Measurements from ENCODE around the gene LAMA3. TPM values are rescaled to one million over a fixed set of nuclear protein-coding genes. Genes with fewer than 3 reads are reported as not detected.

LAMA3 gene
- total and polyA plus RNA-seq, 2 donors (not counting 1 experiment from before 2014, with no cell fraction given), result 0.75 to 13.2 TPM

DNA sequence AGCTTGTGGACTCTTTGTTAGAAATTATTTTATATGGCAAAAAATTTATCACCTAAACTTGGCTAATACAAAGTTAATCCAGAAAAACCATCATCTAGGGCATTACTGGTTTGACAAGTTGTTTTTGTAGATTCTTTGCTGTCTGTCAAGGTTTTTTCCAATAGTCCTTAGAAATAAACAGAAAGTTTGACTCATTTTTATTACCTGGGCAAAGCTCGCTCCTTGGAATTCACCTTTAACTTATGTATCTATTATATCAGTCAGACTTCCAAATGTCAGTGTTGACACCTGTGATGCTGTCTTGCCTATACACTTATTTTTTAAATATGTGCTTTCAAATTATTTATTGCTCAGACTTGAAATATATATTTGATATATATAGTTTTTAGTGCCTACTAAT, 21.7 kb downstream of the LAMA3 start:
- no peak for TF ChIP-seq EZH2 (IDR thresholded peaks at IDR 0.05; ENCODE audit: low read length, missing control alignments)
- TF ChIP-seq, protein P1, sequence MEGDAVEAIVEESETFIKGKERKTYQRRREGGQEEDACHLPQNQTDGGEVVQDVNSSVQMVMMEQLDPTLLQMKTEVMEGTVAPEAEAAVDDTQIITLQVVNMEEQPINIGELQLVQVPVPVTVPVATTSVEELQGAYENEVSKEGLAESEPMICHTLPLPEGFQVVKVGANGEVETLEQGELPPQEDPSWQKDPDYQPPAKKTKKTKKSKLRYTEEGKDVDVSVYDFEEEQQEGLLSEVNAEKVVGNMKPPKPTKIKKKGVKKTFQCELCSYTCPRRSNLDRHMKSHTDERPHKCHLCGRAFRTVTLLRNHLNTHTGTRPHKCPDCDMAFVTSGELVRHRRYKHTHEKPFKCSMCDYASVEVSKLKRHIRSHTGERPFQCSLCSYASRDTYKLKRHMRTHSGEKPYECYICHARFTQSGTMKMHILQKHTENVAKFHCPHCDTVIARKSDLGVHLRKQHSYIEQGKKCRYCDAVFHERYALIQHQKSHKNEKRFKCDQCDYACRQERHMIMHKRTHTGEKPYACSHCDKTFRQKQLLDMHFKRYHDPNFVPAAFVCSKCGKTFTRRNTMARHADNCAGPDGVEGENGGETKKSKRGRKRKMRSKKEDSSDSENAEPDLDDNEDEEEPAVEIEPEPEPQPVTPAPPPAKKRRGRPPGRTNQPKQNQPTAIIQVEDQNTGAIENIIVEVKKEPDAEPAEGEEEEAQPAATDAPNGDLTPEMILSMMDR (conservative IDR thresholded peaks at IDR 0.05 in 1 of 2, IDR thresholded peaks at IDR 0.05 in 1 of 2; ENCODE audit: low read depth in 1 of 2, low read length in 2 of 2), result no peak
- H3K4me2 ChIP-seq (ENCODE audit: extremely low read depth, insufficient read depth, low read length), result no peak overlapping the region

DNA sequence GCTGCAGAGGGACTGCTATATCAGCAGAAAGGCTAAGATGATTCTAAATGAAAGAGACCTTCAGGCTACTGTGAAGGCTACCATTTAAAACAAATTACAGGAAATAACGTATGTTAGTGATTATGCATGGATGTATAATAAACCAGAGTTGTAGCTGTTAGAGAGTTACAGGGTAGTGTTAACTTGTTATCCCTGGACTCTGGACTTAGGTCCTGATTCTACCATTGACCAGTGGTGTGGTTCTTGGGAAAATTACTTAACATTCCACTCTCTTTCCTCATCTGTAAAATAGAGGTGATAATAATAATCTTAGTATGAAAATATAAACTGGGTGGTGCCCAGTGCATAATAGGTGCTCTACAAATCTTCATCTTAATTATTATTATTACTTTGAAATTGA, 22.2 kb downstream of the LAMA3 start:
- TF ChIP-seq, protein P1 (conservative IDR thresholded peaks at IDR 0.05 in 1 of 2, IDR thresholded peaks at IDR 0.05 in 1 of 2; ENCODE audit: low read depth in 1 of 2, low read length in 2 of 2), result no peak
- no peak for TF ChIP-seq EZH2 (IDR thresholded peaks at IDR 0.05; ENCODE audit: low read length, missing control alignments)
- H2AFZ ChIP-seq (ENCODE audit: low read length), result no peak overlapping the region
- no peak overlapping the region for H3K4me3 ChIP-seq (replicated peaks in 1 of 4; ENCODE audit: control extremely low read depth in 1 of 4, insufficient read depth in 1 of 4, low read depth in 3 of 4, low read length in 4 of 4)
- H3K36me3 ChIP-seq (ENCODE audit: control insufficient read depth, insufficient read depth, low read length), result no peaks in the 10 kb centered on the region
- H3K4me1 ChIP-seq (ENCODE audit: control insufficient read depth, extremely low read depth, insufficient read depth, low read length), result no peaks in the 10 kb centered on the region
- no peak for DNase-seq (ENCODE audit: low read depth in 2 of 2)
- no peak overlapping the region for H3K27ac ChIP-seq (ENCODE audit: insufficient read depth, low read length)
- no peaks in the 10 kb centered on the region for H3K27me3 ChIP-seq (ENCODE audit: control insufficient read depth, insufficient read depth, low read length)
- H3K4me2 ChIP-seq (ENCODE audit: extremely low read depth, insufficient read depth, low read length), result no peak overlapping the region
- H3K9me3 ChIP-seq (ENCODE audit: control insufficient read depth, insufficient read depth, low read depth, low read length), result no peaks in the 10 kb centered on the region
- no peaks in the 10 kb centered on the region for H4K20me1 ChIP-seq (ENCODE audit: control insufficient read depth, extremely low read depth, insufficient read depth, low read length)
- no peak overlapping the region for H3K9ac ChIP-seq (ENCODE audit: insufficient read depth, low read length)
- no peaks in the 10 kb centered on the region for H3K79me2 ChIP-seq (ENCODE audit: control insufficient read depth, insufficient read depth, low read length)

More for the DNA sequence above, 21.7 kb downstream of the LAMA3 start:
- Histone ChIP-seq H3K36me3 (ENCODE audit: control insufficient read depth, insufficient read depth, low read length) (no peaks in the 10 kb centered on the region), H4K20me1 (ENCODE audit: control insufficient read depth, extremely low read depth, insufficient read depth, low read length) (no peaks in the 10 kb centered on the region), H3K79me2 (ENCODE audit: control insufficient read depth, insufficient read depth, low read length) (no peaks in the 10 kb centered on the region), H2AFZ (ENCODE audit: low read length) (no peak overlapping the region), H3K9me3 (ENCODE audit: control insufficient read depth, insufficient read depth, low read depth, low read length) (no peaks in the 10 kb centered on the region), H3K27me3 (ENCODE audit: control insufficient read depth, insufficient read depth, low read length) (no peaks in the 10 kb centered on the region), H3K4me1 (ENCODE audit: control insufficient read depth, extremely low read depth, insufficient read depth, low read length) (no peaks in the 10 kb centered on the region), H3K4me3 (replicated peaks in 1 of 4; ENCODE audit: control extremely low read depth in 1 of 4, insufficient read depth in 1 of 4, low read depth in 3 of 4, low read length in 4 of 4) (no peak overlapping the region), H3K27ac (ENCODE audit: insufficient read depth, low read length) (no peak overlapping the region), H3K9ac (ENCODE audit: insufficient read depth, low read length) (no peak overlapping the region)
- no peak for DNase-seq (ENCODE audit: low read depth in 2 of 2)

DNA sequence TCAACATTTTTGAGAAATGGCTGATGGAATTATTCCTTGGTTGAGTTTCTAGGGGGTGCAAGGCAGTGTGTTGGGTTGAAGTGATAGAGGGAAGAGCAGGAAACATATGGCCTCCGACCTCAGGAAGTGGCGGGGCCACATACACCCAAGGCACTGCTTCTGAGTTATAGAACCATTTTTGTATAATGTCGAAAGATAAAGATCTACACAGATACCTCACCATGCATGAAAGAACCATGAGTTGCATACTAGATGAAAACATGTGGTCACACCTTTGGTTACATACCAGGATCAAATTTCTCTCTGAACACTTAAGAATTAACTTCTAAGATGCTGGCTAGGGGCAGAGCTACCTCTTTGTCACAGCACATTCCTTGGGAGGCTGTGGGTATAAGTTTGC, 23.2 kb downstream of the LAMA3 start:
- TF ChIP-seq, protein P1 (conservative IDR thresholded peaks at IDR 0.05 in 1 of 2, IDR thresholded peaks at IDR 0.05 in 1 of 2; ENCODE audit: low read depth in 1 of 2, low read length in 2 of 2), result no peak
- TF ChIP-seq EZH2 (IDR thresholded peaks at IDR 0.05; ENCODE audit: low read length, missing control alignments), result no peak
- peaks cover 2% of the 10 kb centered on the region for H3K4me1 ChIP-seq (ENCODE audit: control insufficient read depth, extremely low read depth, insufficient read depth, low read length)

More for the DNA sequence above, 23.2 kb downstream of the LAMA3 start:
- H4K20me1 ChIP-seq (ENCODE audit: control insufficient read depth, extremely low read depth, insufficient read depth, low read length), result no peaks in the 10 kb centered on the region
- no peaks in the 10 kb centered on the region for H3K79me2 ChIP-seq (ENCODE audit: control insufficient read depth, insufficient read depth, low read length)
- peak in 1 of 2 donors; percentile 35 for DNase-seq (ENCODE audit: low read depth in 2 of 2)
- H3K4me3 ChIP-seq (replicated peaks in 1 of 4; ENCODE audit: control extremely low read depth in 1 of 4, insufficient read depth in 1 of 4, low read depth in 3 of 4, low read length in 4 of 4), result no peak overlapping the region
- no peak overlapping the region for H3K4me2 ChIP-seq (ENCODE audit: extremely low read depth, insufficient read depth, low read length)
- no peak overlapping the region for H3K27ac ChIP-seq (ENCODE audit: insufficient read depth, low read length)
- no peak overlapping the region for H3K9ac ChIP-seq (ENCODE audit: insufficient read depth, low read length)
- no peaks in the 10 kb centered on the region for H3K27me3 ChIP-seq (ENCODE audit: control insufficient read depth, insufficient read depth, low read length)
- no peaks in the 10 kb centered on the region for H3K9me3 ChIP-seq (ENCODE audit: control insufficient read depth, insufficient read depth, low read depth, low read length)
- no peak overlapping the region for H2AFZ ChIP-seq (ENCODE audit: low read length)
- no peaks in the 10 kb centered on the region for H3K36me3 ChIP-seq (ENCODE audit: control insufficient read depth, insufficient read depth, low read length)
